GM19452 (cell line): ENCODE results near the gene NCOR1.
"Not testable (repeated sequence)": the region's sequence is repeated elsewhere in the genome, so short reads cannot be mapped to it uniquely, and the experiment has no call there.

ENCODE experiments used
- ATAC-seq: cut with Tn5 transposase; IDR thresholded peaks from one replicate; pipeline ENCODE4 v1.9.1; 2021; ENCODE audit not compliant: unreplicated experiment

The NCOR1 gene

DNA sequence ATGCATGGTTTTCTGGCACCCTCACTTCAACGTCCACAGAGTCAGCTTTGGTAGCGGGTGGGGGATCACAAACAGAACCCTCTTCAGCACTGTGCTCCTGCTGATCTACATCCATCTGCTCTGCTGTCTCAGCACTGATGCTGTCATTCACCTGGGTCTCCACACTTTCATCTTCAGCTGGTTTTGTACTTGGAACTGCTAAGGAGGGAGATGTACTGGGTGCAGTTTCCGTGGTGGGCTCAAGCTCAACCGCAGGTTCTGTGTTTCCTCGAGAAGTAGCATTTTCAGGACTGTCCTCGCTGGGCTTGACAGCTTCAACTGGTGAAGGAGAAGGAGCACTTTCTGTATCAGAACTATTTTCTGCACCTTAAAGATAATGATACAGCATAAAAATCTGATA lies 113.9 kb downstream of the NCOR1 start:
- no peak for ATAC-seq

GRCh38 chr17:16100737-16101400 lies 114.5 kb downstream of the NCOR1 start:
- ATAC-seq: no peak

GRCh38 chr17:16091773-16092172 lies 123.6 kb downstream of the NCOR1 start:
- no peak for ATAC-seq

GRCh38 chr17:16086957-16087356 lies 128.4 kb downstream of the NCOR1 start:
- no peak for ATAC-seq

DNA sequence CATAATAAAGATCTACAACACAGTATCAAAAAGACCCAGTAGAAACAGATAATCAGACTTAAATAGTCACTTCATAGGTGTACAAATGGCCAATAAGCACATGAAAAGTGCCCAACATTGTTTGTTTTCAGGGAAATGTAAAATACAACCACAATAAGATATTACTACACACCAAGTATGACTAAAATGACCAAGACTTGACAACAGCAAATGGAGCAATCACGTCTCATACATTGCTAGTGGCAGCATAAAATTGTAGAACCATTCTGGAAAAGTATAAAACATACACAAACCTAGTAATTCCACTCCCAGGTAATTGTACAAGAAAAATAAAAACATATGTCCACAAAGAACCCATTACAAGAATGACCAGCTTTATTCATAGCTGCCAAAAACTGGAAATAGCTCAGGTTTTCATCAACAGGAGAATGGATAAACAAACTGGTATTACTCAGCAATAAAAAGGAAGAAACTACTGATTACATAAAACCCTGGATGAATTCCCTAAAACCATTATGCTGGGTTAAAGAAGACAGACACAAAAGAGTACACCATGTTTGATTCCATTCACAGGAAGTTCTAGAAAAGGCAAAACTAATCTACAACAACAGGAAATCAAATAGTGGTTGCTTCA lies 130.2 kb downstream of the NCOR1 start:
- no peak for ATAC-seq

GRCh38 chr17:16083223-16083622 lies 132.1 kb downstream of the NCOR1 start:
- ATAC-seq: no peak

GRCh38 chr17:16081507-16082087 lies 133.7 kb downstream of the NCOR1 start:
- ATAC-seq: no peak

DNA sequence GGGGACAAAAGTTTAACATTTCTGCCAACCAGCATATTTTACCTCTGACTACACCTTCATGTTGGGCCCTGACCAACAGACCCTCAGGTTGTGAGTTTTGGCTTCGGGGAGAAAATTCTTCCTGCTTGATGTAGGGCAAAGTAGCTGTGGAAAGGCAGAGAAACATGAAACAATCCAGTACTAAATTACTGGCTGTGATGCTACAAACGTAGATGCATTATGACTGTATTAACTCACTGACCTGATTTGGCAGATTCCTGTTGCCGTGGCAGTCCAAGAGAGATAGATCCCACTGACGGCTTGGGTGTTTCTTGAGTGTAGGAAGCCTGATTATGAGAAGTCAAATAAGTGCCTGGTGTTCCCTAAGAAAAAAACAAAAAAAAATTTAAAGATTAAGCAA lies 135.0 kb downstream of the NCOR1 start:
- no peak for ATAC-seq

GRCh38 chr17:16075949-16076348 lies 139.4 kb downstream of the NCOR1 start:
- no peak for ATAC-seq

GRCh38 chr17:16074423-16074822 lies 140.9 kb downstream of the NCOR1 start:
- no peak for ATAC-seq

- ATAC-seq: no peak
Measured at GRCh38 chr17:16073845-16074244, 141.5 kb downstream of the NCOR1 start.

- ATAC-seq: no peak
Measured at GRCh38 chr17:16072031-16072430, 143.3 kb downstream of the NCOR1 start.

- no peak for ATAC-seq
Measured at GRCh38 chr17:16068323-16068722, 147.0 kb downstream of the NCOR1 start.

DNA sequence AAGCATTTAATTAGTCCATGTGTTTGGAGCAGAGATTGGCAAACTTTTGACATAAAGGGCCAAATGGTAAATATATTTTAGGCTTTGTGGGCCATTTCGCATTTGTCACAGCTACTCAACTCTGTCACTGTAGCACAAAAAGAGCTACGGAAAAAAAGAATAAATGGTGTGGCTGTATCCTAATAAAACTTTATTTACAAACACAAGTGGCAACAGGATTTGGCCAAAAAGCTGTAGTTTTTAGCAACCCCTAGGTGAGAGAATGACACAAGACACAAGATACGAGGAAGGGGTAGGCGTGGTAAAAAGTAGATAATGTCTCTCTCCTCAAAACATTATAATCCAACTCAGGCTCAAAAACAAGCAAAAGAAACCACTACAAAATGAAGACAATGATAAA lies 149.2 kb downstream of the NCOR1 start:
- ATAC-seq: no peak

GRCh38 chr17:16061631-16062030 lies 153.7 kb downstream of the NCOR1 start:
- ATAC-seq: no peak

DNA sequence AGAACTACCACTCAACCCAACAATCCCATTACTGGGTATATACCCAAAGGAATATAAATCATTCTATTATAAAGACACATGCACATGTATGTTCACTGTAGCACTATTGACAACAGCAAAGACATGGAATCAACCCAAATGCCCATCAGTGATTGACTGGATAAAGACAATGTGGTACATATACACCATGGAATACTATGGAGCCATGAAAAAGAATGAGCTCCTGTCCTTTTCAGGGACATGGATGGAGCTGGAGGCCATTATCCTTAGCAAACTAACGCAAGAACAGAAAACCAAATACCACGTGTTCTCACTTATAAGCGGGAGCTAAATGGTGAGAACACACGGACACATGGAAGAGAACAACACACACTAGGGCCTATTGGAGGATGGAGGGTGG lies 160.2 kb downstream of the NCOR1 start:
- not testable (repeated sequence) for ATAC-seq

DNA sequence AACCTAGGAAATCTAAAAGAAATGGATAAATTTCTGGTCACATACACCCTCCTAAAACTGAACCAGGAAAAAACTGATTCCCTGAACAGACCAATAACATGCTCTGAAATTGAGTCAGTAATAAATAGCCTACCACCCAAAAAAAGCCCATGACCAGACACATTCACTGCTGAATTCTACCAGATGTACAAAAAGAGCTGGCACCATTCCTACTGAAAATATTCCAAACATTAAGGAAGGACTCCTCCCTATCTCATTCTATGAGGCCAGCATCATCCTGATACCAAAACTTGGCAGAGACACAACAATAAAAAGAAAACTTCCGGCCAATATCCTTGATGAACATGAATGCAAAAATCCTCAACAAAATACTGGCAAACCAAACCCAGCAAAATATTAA lies 162.8 kb downstream of the NCOR1 start:
- no peak for ATAC-seq

- ATAC-seq: no peak
Measured at GRCh38 chr17:16050844-16051243, 164.5 kb downstream of the NCOR1 start.

DNA sequence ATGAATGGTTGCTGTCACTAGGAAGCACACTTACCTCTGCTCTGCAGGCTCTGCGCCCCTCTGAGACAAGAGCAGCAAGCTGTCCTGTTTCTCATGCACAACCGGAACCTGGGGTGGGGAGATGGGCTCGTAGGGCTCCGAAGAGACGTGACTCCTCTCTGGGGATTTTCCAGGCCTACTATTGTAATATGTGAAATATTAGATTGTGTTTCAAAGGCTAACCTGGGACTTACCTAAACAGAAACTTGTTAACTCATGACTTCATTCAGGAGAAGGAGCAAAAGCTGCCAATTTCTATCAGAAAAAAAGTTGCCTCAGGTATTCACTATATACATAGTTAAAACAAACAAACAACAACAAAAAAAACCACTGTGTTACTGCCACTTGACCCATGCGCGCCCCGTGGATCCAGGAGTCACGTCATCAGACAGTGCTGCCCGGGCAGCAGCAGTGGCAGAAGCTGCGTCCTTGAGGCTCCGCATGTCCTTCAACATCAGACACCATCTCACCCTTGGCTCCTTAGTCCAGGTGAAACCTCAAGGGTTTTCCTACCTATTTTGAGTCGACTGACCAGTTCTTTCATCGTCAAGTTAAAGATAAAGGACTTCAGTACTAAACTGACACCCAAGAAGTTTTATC lies 166.4 kb downstream of the NCOR1 start:
- ATAC-seq: no peak

GRCh38 chr17:16046966-16047365 lies 168.4 kb downstream of the NCOR1 start:
- no peak for ATAC-seq

DNA sequence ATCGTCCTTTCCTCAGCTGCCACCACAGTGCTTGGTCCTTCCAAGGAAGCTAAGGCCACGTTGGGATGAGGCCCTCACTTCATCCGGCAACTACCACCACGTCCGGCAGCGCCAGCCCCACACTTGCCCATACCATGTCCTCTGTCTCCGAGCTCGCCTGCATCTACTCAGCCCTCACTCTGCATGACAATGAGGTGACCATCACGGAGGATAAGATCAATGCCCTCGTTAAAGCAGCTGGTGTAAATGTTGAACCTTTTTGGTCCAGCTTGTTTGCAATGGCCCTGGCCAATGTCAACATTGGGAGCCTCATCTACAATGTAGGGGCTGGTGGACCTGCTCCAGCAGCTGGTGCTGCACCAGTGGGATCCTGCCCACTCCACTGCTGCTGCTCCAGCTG lies 170.8 kb downstream of the NCOR1 start:
- ATAC-seq: no peak

DNA sequence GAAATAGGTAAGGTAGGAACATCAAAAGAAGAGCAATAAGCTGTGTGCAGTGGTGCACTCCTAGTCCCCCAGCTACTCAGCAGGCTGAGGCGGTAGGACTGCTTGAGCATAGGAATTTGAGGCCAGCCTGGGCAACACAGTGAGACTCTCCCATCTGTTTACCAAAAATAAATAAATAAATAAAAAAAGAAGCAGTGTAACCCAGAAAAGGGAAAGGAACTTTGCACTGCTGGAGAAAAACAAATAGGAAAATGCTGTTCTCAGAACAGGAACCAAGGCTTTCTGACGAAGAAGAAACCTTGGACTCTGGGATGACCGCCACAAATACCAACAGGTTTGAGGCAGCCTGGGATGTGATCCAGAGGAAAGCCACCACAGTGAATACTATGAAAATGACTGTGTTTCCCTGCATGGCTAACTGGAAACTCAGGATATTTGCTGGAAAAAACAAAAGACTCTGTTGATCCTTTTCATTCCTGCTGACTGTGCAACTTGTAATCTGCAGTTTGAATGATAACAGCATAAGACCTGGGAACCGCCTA lies 174.6 kb downstream of the NCOR1 start:
- no peak for ATAC-seq
